ENCODE data around the gene COL10A1. TPM values are rescaled to one million over a fixed set of nuclear protein-coding genes. Genes with fewer than 3 reads are reported as not detected.

COL10A1 gene
- total RNA-seq, 1 experiment from 2014 or later = not detected

DNA sequence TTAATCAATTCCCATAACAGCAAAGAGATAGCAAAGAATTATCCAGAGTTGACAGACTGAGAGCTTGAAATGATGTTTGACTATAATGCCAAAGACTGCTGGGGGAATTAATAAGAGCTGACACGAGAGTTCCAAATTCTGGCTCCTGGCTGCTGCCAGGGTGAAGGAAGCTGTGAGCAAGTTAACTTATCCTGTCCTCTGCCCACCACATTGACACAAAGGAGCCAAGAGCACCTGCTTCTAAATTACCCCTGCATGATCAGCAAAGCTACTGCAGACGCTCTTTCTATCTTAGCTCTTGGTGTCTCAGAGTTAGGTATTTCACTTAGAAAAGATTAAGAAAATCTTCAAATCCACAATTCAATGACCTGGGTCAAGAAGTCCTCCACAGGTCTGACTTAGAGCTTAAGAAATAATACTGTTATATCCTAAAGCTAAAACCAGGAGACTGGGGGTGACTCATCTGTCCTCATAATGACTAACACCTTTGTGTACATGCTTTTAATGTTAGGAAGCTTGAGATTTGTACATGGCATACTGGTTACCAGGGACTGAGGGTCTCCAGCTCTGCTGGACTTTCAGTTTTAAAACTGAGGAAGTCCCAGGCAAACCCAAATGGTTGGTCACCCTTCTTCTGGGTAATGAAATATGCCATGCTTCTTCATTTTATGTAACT lies 52.0 kb downstream of the COL10A1 start:
- Histone ChIP-seq H3K18ac (ENCODE audit: insufficient read length, low read depth, low read length) (no peak overlapping the region), H2BK5ac (ENCODE audit: insufficient read length, low read length) (no peak overlapping the region), H3K23ac (ENCODE audit: insufficient read length, low read depth, low read length) (no peak overlapping the region), H3K27me3 (ENCODE audit: insufficient read depth, low read length) (no peaks in the 10 kb centered on the region), H3K9me3 (ENCODE audit: control insufficient read depth, low read depth, low read length) (no peaks in the 10 kb centered on the region), H2BK15ac (ENCODE audit: low read depth, low read length) (no peak overlapping the region), H3K27ac (ENCODE audit: insufficient read length, low read depth, low read length) (no peak overlapping the region), H3T11ph (ENCODE audit: low read length) (no peak overlapping the region), H4K8ac (replicated peaks; ENCODE audit: insufficient read length, low read depth, low read length) (no peak overlapping the region), H3K79me2 (ENCODE audit: insufficient read depth, low read length) (no peaks in the 10 kb centered on the region), H3K79me1 (ENCODE audit: insufficient read depth, low read depth, low read length, poor library complexity, severe bottlenecking) (no peaks in the 10 kb centered on the region), H3K9ac (ENCODE audit: extremely low read depth, insufficient read length, low read length) (no peak overlapping the region), H2BK20ac (ENCODE audit: low read depth, low read length, poor library complexity, severe bottlenecking) (no peak overlapping the region), H3K14ac (ENCODE audit: insufficient read depth, low read length) (no peak overlapping the region), H3K4ac (ENCODE audit: low read depth, low read length) (no peak overlapping the region), H2BK120ac (ENCODE audit: low read depth, low read length, poor library complexity, severe bottlenecking) (no peak overlapping the region), H3K4me2 (ENCODE audit: insufficient read depth, insufficient read length, low read length) (no peak overlapping the region), H4K5ac (ENCODE audit: insufficient read length, low read depth, low read length) (no peak overlapping the region), H3K56ac (ENCODE audit: insufficient read length, low read depth, low read length) (no peak overlapping the region), H3K4me1 (ENCODE audit: insufficient read depth, low read length) (no peaks in the 10 kb centered on the region), H2BK12ac (ENCODE audit: insufficient read length, low read depth, low read length) (no peak overlapping the region), H4K91ac (ENCODE audit: insufficient read length, low read depth, low read length) (no peak overlapping the region), H2AK5ac (ENCODE audit: insufficient read length, low read length) (no peak overlapping the region), H4K20me1 (ENCODE audit: control insufficient read depth, insufficient read depth, insufficient read length) (no peaks in the 10 kb centered on the region), H3K23me2 (ENCODE audit: insufficient read length, low read depth, low read length, poor library complexity, severe bottlenecking) (no peaks in the 10 kb centered on the region), H2AFZ (ENCODE audit: low read length) (no peak overlapping the region)
- H3K27ac Mint-ChIP-seq = no peak overlapping the region
- no peak overlapping the region for H3K4me3 Mint-ChIP-seq
- H3K9me3 Mint-ChIP-seq = no peaks in the 10 kb centered on the region
- H3K4me1 Mint-ChIP-seq = peaks cover 6 to 9% of the 10 kb centered on the region in 2 experiments
- no CpG with 5 or more reads among the region's 2 CpGs for WGBS (ENCODE audit: extremely low coverage, insufficient read length, low lambda C conversion rate)
- no peaks in the 10 kb centered on the region for H3K27me3 Mint-ChIP-seq (ENCODE audit: low read depth)
- no peaks in the 10 kb centered on the region for H3K36me3 Mint-ChIP-seq (ENCODE audit: insufficient read depth in 1 of 3, low read depth in 3 of 3)
- DNase-seq = no peak
- TF ChIP-seq, protein P1, sequence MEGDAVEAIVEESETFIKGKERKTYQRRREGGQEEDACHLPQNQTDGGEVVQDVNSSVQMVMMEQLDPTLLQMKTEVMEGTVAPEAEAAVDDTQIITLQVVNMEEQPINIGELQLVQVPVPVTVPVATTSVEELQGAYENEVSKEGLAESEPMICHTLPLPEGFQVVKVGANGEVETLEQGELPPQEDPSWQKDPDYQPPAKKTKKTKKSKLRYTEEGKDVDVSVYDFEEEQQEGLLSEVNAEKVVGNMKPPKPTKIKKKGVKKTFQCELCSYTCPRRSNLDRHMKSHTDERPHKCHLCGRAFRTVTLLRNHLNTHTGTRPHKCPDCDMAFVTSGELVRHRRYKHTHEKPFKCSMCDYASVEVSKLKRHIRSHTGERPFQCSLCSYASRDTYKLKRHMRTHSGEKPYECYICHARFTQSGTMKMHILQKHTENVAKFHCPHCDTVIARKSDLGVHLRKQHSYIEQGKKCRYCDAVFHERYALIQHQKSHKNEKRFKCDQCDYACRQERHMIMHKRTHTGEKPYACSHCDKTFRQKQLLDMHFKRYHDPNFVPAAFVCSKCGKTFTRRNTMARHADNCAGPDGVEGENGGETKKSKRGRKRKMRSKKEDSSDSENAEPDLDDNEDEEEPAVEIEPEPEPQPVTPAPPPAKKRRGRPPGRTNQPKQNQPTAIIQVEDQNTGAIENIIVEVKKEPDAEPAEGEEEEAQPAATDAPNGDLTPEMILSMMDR (conservative IDR thresholded peaks at IDR 0.05) = no peak
